ENCODE data around the gene TMEM132D.
"Not testable (repeated sequence)": the region's sequence is repeated elsewhere in the genome, so short reads cannot be mapped to it uniquely, and the experiment has no call there.

TMEM132D gene

GRCh38 chr12:129903956-129904829 is at the start of gene TMEM132D:
TSS of gene TMEM132D (minus strand) at chr12:129904025.
- DNase-seq (ENCODE audit: low read depth in 2 of 2) = no peak

GRCh38 chr12:129949651-129950050 is 45.8 kb upstream of the TMEM132D start:
- DNase-seq (ENCODE audit: low read depth in 2 of 2) = no peak

- DNase-seq (ENCODE audit: low read depth in 2 of 2) = no peak
Measured at GRCh38 chr12:129941618-129942017, 37.8 kb upstream of the TMEM132D start.

- no peak for DNase-seq (ENCODE audit: low read depth in 2 of 2)
Measured at GRCh38 chr12:129938089-129938488, 34.3 kb upstream of the TMEM132D start.

GRCh38 chr12:129937426-129937825 is 33.6 kb upstream of the TMEM132D start:
- DNase-seq (ENCODE audit: low read depth in 2 of 2) = no peak

GRCh38 chr12:129928643-129929042 is 24.8 kb upstream of the TMEM132D start:
- DNase-seq (ENCODE audit: low read depth in 2 of 2) = no peak

GRCh38 chr12:129927316-129927900 is 23.6 kb upstream of the TMEM132D start:
- no peak for DNase-seq (ENCODE audit: low read depth in 2 of 2)

- DNase-seq (ENCODE audit: low read depth in 2 of 2) = no peak
Measured at GRCh38 chr12:129911428-129912049, 7.7 kb upstream of the TMEM132D start.

- no peak for DNase-seq (ENCODE audit: low read depth in 2 of 2)
Measured at GRCh38 chr12:129909051-129910020, 5.5 kb upstream of the TMEM132D start.

GRCh38 chr12:129903092-129903945 is 506 bp downstream of the TMEM132D start:
- DNase-seq (ENCODE audit: low read depth in 2 of 2) = no peak

GRCh38 chr12:129902371-129903091 is 1.3 kb downstream of the TMEM132D start:
- no peak for DNase-seq (ENCODE audit: low read depth in 2 of 2)

- DNase-seq (ENCODE audit: low read depth in 2 of 2) = no peak
Measured at GRCh38 chr12:129901254-129901653, 2.6 kb downstream of the TMEM132D start.

GRCh38 chr12:129900306-129900705 is 3.5 kb downstream of the TMEM132D start:
- DNase-seq (ENCODE audit: low read depth in 2 of 2) = no peak

GRCh38 chr12:129899045-129899444 is 4.8 kb downstream of the TMEM132D start:
- DNase-seq (ENCODE audit: low read depth in 2 of 2) = not testable (repeated sequence)

- no peak for DNase-seq (ENCODE audit: low read depth in 2 of 2)
Measured at GRCh38 chr12:129893691-129894090, 10.1 kb downstream of the TMEM132D start.

GRCh38 chr12:129887101-129887500 is 16.7 kb downstream of the TMEM132D start:
- no peak for DNase-seq (ENCODE audit: low read depth in 2 of 2)

GRCh38 chr12:129886541-129886940 is 17.3 kb downstream of the TMEM132D start:
- DNase-seq (ENCODE audit: low read depth in 2 of 2) = no peak

- DNase-seq (ENCODE audit: low read depth in 2 of 2) = no peak
Measured at GRCh38 chr12:129885287-129885686, 18.5 kb downstream of the TMEM132D start.

- no peak for DNase-seq (ENCODE audit: low read depth in 2 of 2)
Measured at GRCh38 chr12:129877411-129877810, 26.4 kb downstream of the TMEM132D start.

GRCh38 chr12:129873833-129874208 is 30.0 kb downstream of the TMEM132D start:
- no peak for DNase-seq (ENCODE audit: low read depth in 2 of 2)

All from stimulated activated CD8-positive, alpha-beta memory T cell treated with anti-CD3 and anti-CD28 coated beads, Interleukin-7, amount 100 ng/mL, for 4 hours (primary cell).